ENCODE measurements around the gene PPP3R2.

DNA sequence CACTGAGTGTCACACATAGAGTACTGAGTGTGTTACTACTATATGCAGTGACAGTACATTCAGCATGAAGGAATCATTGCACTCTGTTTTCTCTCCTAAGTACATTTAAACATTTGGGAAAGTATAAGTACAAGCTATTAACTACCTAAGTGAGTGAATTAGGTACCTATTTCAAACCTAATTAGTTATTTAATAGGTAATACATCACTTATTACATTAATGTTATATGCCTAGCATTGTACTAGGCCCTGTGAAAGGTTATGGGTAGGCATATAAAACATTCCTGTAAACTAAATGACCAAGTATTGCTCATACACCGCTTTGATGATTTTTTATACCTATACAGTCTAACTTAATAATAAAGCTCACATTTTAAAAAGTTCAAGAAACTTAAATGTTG, 25.7 kb upstream of the PPP3R2 start:
- TF ChIP-seq CTCF (IDR thresholded peaks at IDR 0.05; ENCODE audit: low read depth, low read length) (no peak), EZH2phosphoT487 (IDR thresholded peaks at IDR 0.05; ENCODE audit: low read depth) (no peak)
